Central memory CD8-positive, alpha-beta T cell (primary cell): ENCODE results near the gene USP54.
"Not testable (repeated sequence)": the region's sequence is repeated elsewhere in the genome, so short reads cannot be mapped to it uniquely, and the experiment has no call there.

Source experiments
- ATAC-seq: fragments of 150-1000 bp; cut with Tn5 transposase; replicated peaks from 2 replicates; pipeline ENCODE4 v1.10.0; 2022; ENCODE audit warnings: mild to moderate bottlenecking, moderate FRiP score, moderate number of reproducible peaks; ENCODE audit not compliant: poor library complexity, severe bottlenecking; ENCODE audit errors: extremely low read depth
- DNase-seq, 2 donors: peaks; one replicate each; pipeline ENCODE4 v3.0.0; 2021; ENCODE audit warnings: low spot score in 2 of 2
- H3K27ac Mint-ChIP-seq: one replicate; pipeline ENCODE4 v1.8.0; 2022; ENCODE audit warnings: low read depth, mild to moderate bottlenecking, moderate library complexity, mixed read lengths
- H3K27me3 Mint-ChIP-seq: one replicate; pipeline ENCODE4 v1.8.0; 2022; ENCODE audit warnings: mixed read lengths
- H3K36me3 Mint-ChIP-seq: one replicate; pipeline ENCODE4 v1.8.0; 2022; ENCODE audit warnings: mild to moderate bottlenecking, moderate library complexity, mixed read lengths; ENCODE audit not compliant: insufficient read depth
- H3K4me1 Mint-ChIP-seq: one replicate; pipeline ENCODE4 v1.8.0; 2022; ENCODE audit warnings: mixed read lengths
- H3K4me3 Mint-ChIP-seq: one replicate; pipeline ENCODE4 v1.8.0; 2022; ENCODE audit warnings: mild to moderate bottlenecking, moderate library complexity, mixed read lengths
- H3K9me3 Mint-ChIP-seq: one replicate; pipeline ENCODE4 v1.8.0; 2022; ENCODE audit warnings: mixed read lengths

The USP54 gene

GRCh38 chr10:73620974-73621373 lies 29.8 kb upstream of the USP54 start:
- H3K36me3 Mint-ChIP-seq, H3K27ac Mint-ChIP-seq, DNase-seq, H3K4me3 Mint-ChIP-seq, ATAC-seq, H3K4me1 Mint-ChIP-seq, H3K27me3 Mint-ChIP-seq, H3K9me3 Mint-ChIP-seq: not testable (repeated sequence)

- H3K27ac Mint-ChIP-seq, H3K4me1 Mint-ChIP-seq, H3K9me3 Mint-ChIP-seq, H3K4me3 Mint-ChIP-seq, DNase-seq, H3K36me3 Mint-ChIP-seq, H3K27me3 Mint-ChIP-seq, ATAC-seq: not testable (repeated sequence)
These were observed 26.0 kb upstream of the USP54 start for GRCh38 chr10:73617143-73617542.

GRCh38 chr10:73614720-73615119 lies 23.6 kb upstream of the USP54 start:
- no peak overlapping the region for H3K4me3 Mint-ChIP-seq
- ATAC-seq = no peak
- no peaks in the 10 kb centered on the region for H3K4me1 Mint-ChIP-seq

GRCh38 chr10:73609116-73609515 lies 18.0 kb upstream of the USP54 start:
- no peaks in the 10 kb centered on the region for H3K4me1 Mint-ChIP-seq

More at GRCh38 chr10:73614720-73615119, 23.6 kb upstream of the USP54 start:
- Mint-ChIP-seq H3K9me3 (no peaks in the 10 kb centered on the region), H3K27me3 (no peaks in the 10 kb centered on the region), H3K36me3 (no peaks in the 10 kb centered on the region), H3K27ac (no peak overlapping the region)
- DNase-seq = no peak

GRCh38 chr10:73601486-73601921 lies 10.4 kb upstream of the USP54 start:
- no peak overlapping the region for H3K4me3 Mint-ChIP-seq
- H3K9me3 Mint-ChIP-seq = no peaks in the 10 kb centered on the region
- H3K27me3 Mint-ChIP-seq = no peaks in the 10 kb centered on the region
- DNase-seq (no peak), ATAC-seq (no peak)
- no peaks in the 10 kb centered on the region for H3K4me1 Mint-ChIP-seq
- no peak overlapping the region for H3K27ac Mint-ChIP-seq
- no peaks in the 10 kb centered on the region for H3K36me3 Mint-ChIP-seq

More at GRCh38 chr10:73609116-73609515, 18.0 kb upstream of the USP54 start:
- Mint-ChIP-seq H3K36me3 (no peaks in the 10 kb centered on the region), H3K27ac (no peak overlapping the region), H3K4me3 (no peak overlapping the region), H3K9me3 (no peaks in the 10 kb centered on the region), H3K27me3 (no peaks in the 10 kb centered on the region)
- ATAC-seq (no peak), DNase-seq (no peak)

GRCh38 chr10:73597346-73597745 lies 6.2 kb upstream of the USP54 start:
- H3K27me3 Mint-ChIP-seq = no peaks in the 10 kb centered on the region
- ATAC-seq = no peak
- no peak overlapping the region for H3K27ac Mint-ChIP-seq
- no peak for DNase-seq
- H3K9me3 Mint-ChIP-seq = no peaks in the 10 kb centered on the region
- H3K4me1 Mint-ChIP-seq = no peaks in the 10 kb centered on the region
- no peaks in the 10 kb centered on the region for H3K36me3 Mint-ChIP-seq
- no peak overlapping the region for H3K4me3 Mint-ChIP-seq

GRCh38 chr10:73593812-73594211 lies 2.7 kb upstream of the USP54 start:
- H3K27me3 Mint-ChIP-seq = no peaks in the 10 kb centered on the region
- peaks cover 13% of the 10 kb centered on the region for H3K4me1 Mint-ChIP-seq
- ATAC-seq (no peak), DNase-seq (no peak)
- no peak overlapping the region for H3K4me3 Mint-ChIP-seq
- H3K36me3 Mint-ChIP-seq = no peaks in the 10 kb centered on the region
- H3K9me3 Mint-ChIP-seq = no peaks in the 10 kb centered on the region
- no peak overlapping the region for H3K27ac Mint-ChIP-seq

- Mint-ChIP-seq H3K4me3 (no peak overlapping the region), H3K27me3 (no peaks in the 10 kb centered on the region), H3K4me1 (peaks cover 13% of the 10 kb centered on the region), H3K9me3 (no peaks in the 10 kb centered on the region), H3K27ac (no peak overlapping the region), H3K36me3 (no peaks in the 10 kb centered on the region)
- DNase-seq (no peak), ATAC-seq (no peak)
These were observed 2.0 kb upstream of the USP54 start for GRCh38 chr10:73593110-73593509.

- H3K4me3 Mint-ChIP-seq = peak overlapping the region; percentile 40
- H3K4me1 Mint-ChIP-seq = peaks cover 13% of the 10 kb centered on the region
- DNase-seq = no peak
- H3K9me3 Mint-ChIP-seq = no peaks in the 10 kb centered on the region
- no peaks in the 10 kb centered on the region for H3K27me3 Mint-ChIP-seq
- no peak overlapping the region for H3K27ac Mint-ChIP-seq
- H3K36me3 Mint-ChIP-seq = no peaks in the 10 kb centered on the region
- ATAC-seq = peak; percentile 40
These were observed 975 bp upstream of the USP54 start for GRCh38 chr10:73591935-73592699.

- Mint-ChIP-seq H3K4me1 (peaks cover 13% of the 10 kb centered on the region), H3K9me3 (no peaks in the 10 kb centered on the region), H3K4me3 (no peak overlapping the region), H3K36me3 (no peaks in the 10 kb centered on the region), H3K27ac (no peak overlapping the region), H3K27me3 (no peaks in the 10 kb centered on the region)
- no peak for ATAC-seq
- DNase-seq = no peak
These were observed 1.5 kb downstream of the USP54 start for GRCh38 chr10:73589563-73590126.

- H3K36me3 Mint-ChIP-seq = no peaks in the 10 kb centered on the region
- H3K4me3 Mint-ChIP-seq = no peak overlapping the region
- H3K4me1 Mint-ChIP-seq = peaks cover 13% of the 10 kb centered on the region
- ATAC-seq (no peak), DNase-seq (no peak)
- H3K27ac Mint-ChIP-seq = no peak overlapping the region
- H3K27me3 Mint-ChIP-seq = no peaks in the 10 kb centered on the region
- no peaks in the 10 kb centered on the region for H3K9me3 Mint-ChIP-seq
These were observed 2.5 kb downstream of the USP54 start for GRCh38 chr10:73588656-73589055.

GRCh38 chr10:73586583-73586984 lies 4.6 kb downstream of the USP54 start:
- DNase-seq (no peak), ATAC-seq (no peak)
- peaks cover 7% of the 10 kb centered on the region for H3K4me1 Mint-ChIP-seq
- no peak overlapping the region for H3K27ac Mint-ChIP-seq
- H3K9me3 Mint-ChIP-seq = no peaks in the 10 kb centered on the region
- H3K4me3 Mint-ChIP-seq = no peak overlapping the region
- H3K27me3 Mint-ChIP-seq = no peaks in the 10 kb centered on the region
- no peaks in the 10 kb centered on the region for H3K36me3 Mint-ChIP-seq

GRCh38 chr10:73585327-73585726 lies 5.8 kb downstream of the USP54 start:
- Mint-ChIP-seq H3K4me3 (no peak overlapping the region), H3K27me3 (no peaks in the 10 kb centered on the region), H3K9me3 (no peaks in the 10 kb centered on the region), H3K36me3 (no peaks in the 10 kb centered on the region), H3K27ac (no peak overlapping the region), H3K4me1 (no peaks in the 10 kb centered on the region)
- ATAC-seq (no peak), DNase-seq (no peak)
